H1 (cell line): ENCODE measurements around the gene ATG7. TPM values are rescaled to one million over a fixed set of nuclear protein-coding genes. Genes with fewer than 3 reads are reported as not detected.

Experiments
- CTCF ChIA-PET: fragments of 300-600 bp; sonication (Branson Sonifier 250); formaldehyde crosslinking; loops from one replicate; lab custom pipeline; 2021; ENCODE audit not compliant: partially characterized antibody; lab: Charles Lee
- POLR2A ChIA-PET: fragments of 300-600 bp; sonication (Branson Sonifier 250); formaldehyde crosslinking; loops from one replicate; lab custom pipeline; 2021; ENCODE audit warnings: inconsistent platforms; ENCODE audit not compliant: partially characterized antibody; lab: Charles Lee
- DNase-seq, 2 experiments: peaks; one replicate each; pipeline versions ENCODE4 v3.0.0 to v3.0.0-alpha.2; 2010 to 2022; ENCODE audit warnings: low spot score in 2 of 2, low read depth in 1 of 2, mixed read lengths in 1 of 2
- FAIRE-seq: peaks from 2 replicates; lab custom pipeline; 2011; peaks lifted over from hg19 to GRCh38; lab: Jason Lieb, UNC
- H2AFZ ChIP-seq: 2 replicates; pipeline ENCODE4 v1.8.1; 2012; ENCODE audit warnings: low read length, inconsistent platforms
- H2AK5ac ChIP-seq: 2 replicates; pipeline ENCODE4 v1.6.1; 2013; ENCODE audit warnings: low read depth, low read length
- H2BK120ac ChIP-seq: replicated peaks from 2 replicates; pipeline ENCODE3; 2013; ENCODE audit warnings: low read depth, low read length, inconsistent platforms
- H2BK12ac ChIP-seq: 2 replicates; pipeline ENCODE4 v1.6.1; 2013; ENCODE audit warnings: low read depth, low read length
- H2BK15ac ChIP-seq: 2 replicates; pipeline ENCODE4 v1.6.1; 2013; ENCODE audit warnings: low read length
- H2BK20ac ChIP-seq: 2 replicates; pipeline ENCODE4 v1.6.1; 2013; ENCODE audit warnings: low read length
- H2BK5ac ChIP-seq: 2 replicates; pipeline ENCODE4 v1.6.1; 2013; ENCODE audit warnings: low read depth, low read length
- H3K14ac ChIP-seq: 2 replicates; pipeline ENCODE4 v1.6.1; 2013; ENCODE audit warnings: inconsistent platforms; ENCODE audit not compliant: insufficient read length
- H3K18ac ChIP-seq: 2 replicates; pipeline ENCODE4 v1.6.1; 2013; ENCODE audit warnings: low read length; ENCODE audit errors: extremely low read depth
- H3K23ac ChIP-seq: 2 replicates; pipeline ENCODE4 v1.6.1; 2013; ENCODE audit warnings: inconsistent platforms; ENCODE audit not compliant: insufficient read length
- H3K23me2 ChIP-seq: 2 replicates; pipeline ENCODE4 v1.6.1; 2013; ENCODE audit warnings: low read depth, low read length
- H3K27ac ChIP-seq: 2 replicates; pipeline ENCODE4 v1.6.1; 2011; ENCODE audit warnings: low read depth, low read length, inconsistent platforms
- H3K27me3 ChIP-seq, 4 experiments: replicated peaks in 1 of 4; 1 replicate in 1 of 4; 2 replicates in 3 of 4; pipeline versions ENCODE4 v1.6.1 to v1.8.1; 2011 to 2013; ENCODE audit warnings: low read length in 3 of 4, mild to moderate bottlenecking in 3 of 4, inconsistent platforms in 2 of 4, mixed read lengths in 2 of 4, moderate library complexity in 1 of 4; ENCODE audit not compliant: control insufficient read depth in 3 of 4, insufficient read depth in 3 of 4; ENCODE audit errors: extremely low read depth in 1 of 4
- H3K36me3 ChIP-seq, 4 experiments: 2 replicates each; pipeline versions ENCODE4 v1.6.1 to v1.8.1; 2011 to 2013; ENCODE audit warnings: mild to moderate bottlenecking in 4 of 4, low read length in 3 of 4, moderate library complexity in 2 of 4, control low read depth in 1 of 4, inconsistent platforms in 1 of 4; ENCODE audit not compliant: insufficient read depth in 4 of 4, control insufficient read depth in 2 of 4
- H3K4ac ChIP-seq: replicated peaks from 2 replicates; pipeline ENCODE3; 2013; ENCODE audit warnings: low read length, low read depth, mixed read lengths, inconsistent platforms; ENCODE audit not compliant: insufficient read length
- H3K4me1 ChIP-seq, 4 experiments: replicated peaks in 1 of 4; 1 replicate in 1 of 4; 2 replicates in 3 of 4; pipeline versions ENCODE4 v1.6.1 to v1.8.1; 2011 to 2013; ENCODE audit warnings: low read length in 3 of 4, inconsistent platforms in 2 of 4, mixed read lengths in 1 of 4; ENCODE audit not compliant: insufficient read depth in 4 of 4, control insufficient read depth in 3 of 4
- H3K4me2 ChIP-seq, 2 experiments: 2 replicates each; pipeline versions ENCODE4 v1.6.1 to v1.8.1; 2011 to 2013; ENCODE audit warnings: low read depth in 2 of 2, low read length in 2 of 2, control low read depth in 1 of 2, inconsistent platforms in 1 of 2, mild to moderate bottlenecking in 1 of 2; ENCODE audit not compliant: insufficient read depth in 1 of 2
- H3K4me3 ChIP-seq, 4 experiments: fragments of 200-600, 300-600 bp in 1 of 4; sonication (generic), shearing (Covaris generic), sonication (Bioruptor Twin) in 1 of 4; 2 replicates each; pipeline versions ENCODE4 v1.5.1 to v1.8.1; 2011 to 2016; ENCODE audit warnings: low read length in 4 of 4, low read depth in 3 of 4, control low read depth in 2 of 4, inconsistent platforms in 2 of 4, mild to moderate bottlenecking in 2 of 4, mixed read lengths in 1 of 4, moderate library complexity in 1 of 4; ENCODE audit not compliant: insufficient read depth in 2 of 4; ENCODE audit errors: extremely low read depth in 1 of 4
- H3K56ac ChIP-seq: replicated peaks from 2 replicates; pipeline ENCODE3; 2013; ENCODE audit warnings: low read depth, mild to moderate bottlenecking, mixed read lengths, low read length, inconsistent platforms; ENCODE audit not compliant: insufficient read length
- H3K79me1 ChIP-seq: 2 replicates; pipeline ENCODE4 v1.6.1; 2013; ENCODE audit warnings: low read depth, low read length, control low read depth
- H3K79me2 ChIP-seq, 2 experiments: 2 replicates each; pipeline versions ENCODE4 v1.6.1 to v1.8.1; 2012 to 2013; ENCODE audit warnings: low read length in 2 of 2, mild to moderate bottlenecking in 2 of 2, inconsistent platforms in 1 of 2; ENCODE audit not compliant: insufficient read depth in 2 of 2, control insufficient read depth in 1 of 2
- H3K9ac ChIP-seq, 4 experiments: replicated peaks in 1 of 4; 1 replicate in 1 of 4; 2 replicates in 3 of 4; pipeline versions ENCODE4 v1.6.1 to v1.8.1; 2011 to 2013; ENCODE audit warnings: low read depth in 3 of 4, low read length in 3 of 4, control low read depth in 2 of 4, mild to moderate bottlenecking in 2 of 4, moderate library complexity in 2 of 4, inconsistent platforms in 1 of 4; ENCODE audit errors: extremely low read depth in 1 of 4
- H3K9me3 ChIP-seq, 2 experiments: 2 replicates each; pipeline versions ENCODE4 v1.6.1 to v1.8.1; 2012 to 2013; ENCODE audit warnings: mild to moderate bottlenecking in 2 of 2, moderate library complexity in 2 of 2, control low read depth in 1 of 2, inconsistent platforms in 1 of 2, low read depth in 1 of 2, low read length in 1 of 2, mixed read lengths in 1 of 2; ENCODE audit not compliant: insufficient read depth in 2 of 2
- H4K20me1 ChIP-seq, 2 experiments: replicated peaks in 1 of 2; 2 replicates each; pipeline versions ENCODE3 to v1.8.1; 2011 to 2013; ENCODE audit warnings: inconsistent platforms in 2 of 2, low read length in 2 of 2, mild to moderate bottlenecking in 1 of 2; ENCODE audit not compliant: insufficient read depth in 2 of 2, control insufficient read depth in 1 of 2
- H4K5ac ChIP-seq: 2 replicates; pipeline ENCODE4 v1.6.1; 2013; ENCODE audit warnings: low read length, low read depth, mixed read lengths, inconsistent platforms; ENCODE audit not compliant: insufficient read length
- H4K8ac ChIP-seq: 2 replicates; pipeline ENCODE4 v1.8.0; 2013; ENCODE audit warnings: mild to moderate bottlenecking, moderate library complexity, low read length, inconsistent platforms; ENCODE audit not compliant: insufficient read depth; ENCODE audit errors: extremely low read depth
- H4K91ac ChIP-seq: replicated peaks from 2 replicates; pipeline ENCODE3; 2013; ENCODE audit warnings: low read length, mixed read lengths, inconsistent platforms; ENCODE audit not compliant: insufficient read length
- CEBPB ChIP-seq: IDR thresholded peaks from 2 replicates; pipeline ENCODE4 v1.6.1; 2012; ENCODE audit warnings: low read depth, low read length
- FOSL1 ChIP-seq: IDR thresholded peaks from 2 replicates; pipeline ENCODE4 v1.6.1; 2011; ENCODE audit warnings: mild to moderate bottlenecking, low read depth, low read length, moderate library complexity; ENCODE audit not compliant: insufficient read depth
- HDAC2 ChIP-seq, 2 experiments: fragments of 300-600 bp in 1 of 2; sonication (generic) in 1 of 2; IDR thresholded peaks; 2 replicates each; pipeline ENCODE4 v1.6.1; 2011 to 2012; ENCODE audit warnings: low read depth in 2 of 2, low read length in 2 of 2, mild to moderate bottlenecking in 2 of 2, moderate library complexity in 2 of 2, borderline replicate concordance in 1 of 2, inconsistent platforms in 1 of 2
- KDM4A ChIP-seq: IDR thresholded peaks from one replicate; pipeline ENCODE4 v1.7.1; 2012; ENCODE audit warnings: low read depth, mild to moderate bottlenecking, moderate library complexity, low read length, inconsistent platforms; ENCODE audit not compliant: severe bottlenecking
- TCF12 ChIP-seq: IDR thresholded peaks from 2 replicates; pipeline ENCODE4 v1.6.1; 2011; ENCODE audit warnings: low read depth, mild to moderate bottlenecking, low read length
- USF2 ChIP-seq: IDR thresholded peaks from 2 replicates; pipeline ENCODE4 v1.6.1; 2011; ENCODE audit warnings: low read length, improper control_type of control experiment
- WGBS, 2 experiments: shearing (Covaris generic) in 1 of 2; methylation state at CpG; one replicate each; pipeline versions ENCODE4 v1.1.6 to v1.1.7; 2013 to 2015; ENCODE audit warnings: low lambda C conversion rate in 2 of 2, mixed read lengths in 2 of 2, inconsistent platforms in 1 of 2, low coverage in 1 of 2, missing lambda C conversion rate in 1 of 2; ENCODE audit not compliant: insufficient replicate concordance in 2 of 2, insufficient coverage in 1 of 2, insufficient read length in 1 of 2; ENCODE audit errors: extremely low coverage in 1 of 2, missing lambda C conversion rate in 1 of 2; 5-methylcytosine and 5-hydroxymethylcytosine counted together
- polyA plus RNA-seq, 7 experiments: library from polyadenylated mRNA; depleted of rRNA in 3 of 7; stranded (reverse) in 5 of 7; unstranded in 2 of 7; fragments of >200 nt in 5 of 7; fragments of 200-250 nt in 2 of 7; gene quantifications; 1 replicate in 5 of 7; 2 replicates in 1 of 7; 4 replicates in 1 of 7; pipeline versions ENCODE4 v1.2.1 to v1.2.3, GENCODE V29; 2011 to 2013; ENCODE audit warnings: missing spikeins in 2 of 7, mixed read lengths in 2 of 7
- total RNA-seq: library from RNA; stranded (reverse); fragmentation: NEBNext Ultra II Directional; extraction: Animal tissue kit (Norgen Biotek cat#: 25700); gene quantifications from 2 replicates; pipeline ENCODE4 v1.2.1, GENCODE V29; 2021

Gene ATG7
- total and polyA plus RNA-seq, 2 of the 8 experiments (the other 6 are each of a cell fraction or from before 2014, with no cell fraction given): 15.0 to 19.1 TPM

DNA sequence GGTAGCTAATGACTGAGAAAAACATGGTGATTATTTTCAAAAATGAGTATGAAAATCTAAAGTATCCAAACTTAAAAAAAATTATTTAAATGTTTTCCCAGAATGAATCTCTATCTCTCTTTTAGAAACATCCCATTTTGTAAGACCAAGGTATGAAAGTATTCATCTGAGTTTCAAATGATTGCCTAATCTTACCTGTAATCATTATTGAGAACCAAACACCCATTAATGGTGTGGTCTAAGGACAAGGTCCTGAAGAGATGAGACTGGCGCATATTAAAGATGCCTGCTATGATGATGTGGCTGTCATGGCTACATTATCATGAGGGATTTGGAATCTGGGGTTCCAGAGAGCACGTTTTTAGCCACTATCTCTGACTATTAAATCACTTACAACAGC lies 206.0 kb downstream of the ATG7 start:
- H3K79me1 ChIP-seq: no peaks in the 10 kb centered on the region
- H2BK12ac ChIP-seq: no peak overlapping the region
- no peak overlapping the region for H3K18ac ChIP-seq
- H2BK15ac ChIP-seq: no peak overlapping the region
- H3K27me3 ChIP-seq: no peaks in the 10 kb centered on the region
- H2BK120ac ChIP-seq: no peak overlapping the region
- no peak overlapping the region for H3K27ac ChIP-seq
- H4K91ac ChIP-seq: no peak overlapping the region
- H3K9me3 ChIP-seq: no peaks in the 10 kb centered on the region
- no peak overlapping the region for H3K4me2 ChIP-seq
- H4K20me1 ChIP-seq: no peaks in the 10 kb centered on the region
- no peak overlapping the region for H4K5ac ChIP-seq
- CTCF ChIA-PET: interaction anchor here (0.7 to 1.2 kb wide), 3 partner anchors 79 to 1727 kb away, joined by 3 read pairs; no protein-coding TSS in a partner anchor
- H2AFZ ChIP-seq: no peak overlapping the region
- DNase-seq: no peak
- no peak overlapping the region for H2BK5ac ChIP-seq
- peaks cover 5 to 19% (median 17%) of the 10 kb centered on the region in 4 experiments for H3K4me1 ChIP-seq
- no peak overlapping the region for H4K8ac ChIP-seq
- no peak overlapping the region for H3K4me3 ChIP-seq
- FAIRE-seq: no peak
- H3K14ac ChIP-seq: no peak overlapping the region
- H3K4ac ChIP-seq: no peak overlapping the region
- POLR2A ChIA-PET: no interaction called here
- no peaks in the 10 kb centered on the region for H3K36me3 ChIP-seq
- no peak overlapping the region for H3K9ac ChIP-seq
- H3K56ac ChIP-seq: no peak overlapping the region
- H2BK20ac ChIP-seq: no peak overlapping the region
- H3K23me2 ChIP-seq: no peaks in the 10 kb centered on the region
- TF ChIP-seq HDAC2 (IDR thresholded peaks at IDR 0.05; ENCODE audit: borderline replicate concordance in 1 of 2, low read depth in 2 of 2, low read length in 2 of 2) (no peak), USF2 (no peak), KDM4A (no peak), FOSL1 (no peak), CEBPB (no peak), TCF12 (no peak)
- H3K23ac ChIP-seq: no peak overlapping the region
- no peak overlapping the region for H2AK5ac ChIP-seq
- H3K79me2 ChIP-seq: no peaks in the 10 kb centered on the region
- 96% methylated on average over 2 of the region's 2 CpGs; no CpG with 5 or more reads in 1 of the 2 experiments for WGBS, 2 experiments
